HG02870 (cell line): ENCODE measurements around the gene PRKAR1B.
"Not testable (repeated sequence)": the region's sequence is repeated elsewhere in the genome, so short reads cannot be mapped to it uniquely, and the experiment has no call there.

Source experiments
- ATAC-seq: cut with Tn5 transposase; IDR thresholded peaks from one replicate; pipeline ENCODE4 v1.9.1; 2021; ENCODE audit warnings: mild to moderate bottlenecking, moderate library complexity; ENCODE audit not compliant: unreplicated experiment

The PRKAR1B gene

GRCh38 chr7:651032-651728 lies 75.9 kb downstream of the PRKAR1B start:
- ATAC-seq, result no peak

GRCh38 chr7:650339-651031 lies 76.6 kb downstream of the PRKAR1B start:
- ATAC-seq, result no peak

- no peak for ATAC-seq
Measured at GRCh38 chr7:646951-647350, 80.1 kb downstream of the PRKAR1B start.

- no peak for ATAC-seq
Measured at GRCh38 chr7:646487-646886, 80.6 kb downstream of the PRKAR1B start.

GRCh38 chr7:645606-646005 lies 81.5 kb downstream of the PRKAR1B start:
- ATAC-seq, result no peak

GRCh38 chr7:644381-645305 lies 82.4 kb downstream of the PRKAR1B start:
- no peak for ATAC-seq

GRCh38 chr7:641966-642365 lies 85.1 kb downstream of the PRKAR1B start:
- ATAC-seq, result no peak

- no peak for ATAC-seq
Measured at GRCh38 chr7:641269-641671, 85.8 kb downstream of the PRKAR1B start.

GRCh38 chr7:638256-639011 lies 88.6 kb downstream of the PRKAR1B start:
- no peak for ATAC-seq

GRCh38 chr7:637826-638225 lies 89.3 kb downstream of the PRKAR1B start:
- ATAC-seq, result no peak

- ATAC-seq, result no peak
Measured at GRCh38 chr7:636396-636795, 90.7 kb downstream of the PRKAR1B start.

- ATAC-seq, result not testable (repeated sequence)
Measured at GRCh38 chr7:635687-636382, 91.2 kb downstream of the PRKAR1B start.

GRCh38 chr7:635227-635626 lies 91.9 kb downstream of the PRKAR1B start:
- ATAC-seq, result no peak

GRCh38 chr7:633381-634018 lies 93.6 kb downstream of the PRKAR1B start:
- no peak for ATAC-seq

- ATAC-seq, result no peak
Measured at GRCh38 chr7:632831-633210, 94.3 kb downstream of the PRKAR1B start.

GRCh38 chr7:631964-632830 lies 94.9 kb downstream of the PRKAR1B start:
- ATAC-seq, result no peak

GRCh38 chr7:631291-631711 lies 95.8 kb downstream of the PRKAR1B start:
- ATAC-seq, result no peak

- ATAC-seq, result no peak
Measured at GRCh38 chr7:630539-630938, 96.5 kb downstream of the PRKAR1B start.

- ATAC-seq, result no peak
Measured at GRCh38 chr7:630111-630511, 97.0 kb downstream of the PRKAR1B start.
